ENCODE measurements around the gene ROBO1.
A peak's percentile ranks its signal among the peaks of the same experiment; 100 is the strongest.

ROBO1 gene

DNA sequence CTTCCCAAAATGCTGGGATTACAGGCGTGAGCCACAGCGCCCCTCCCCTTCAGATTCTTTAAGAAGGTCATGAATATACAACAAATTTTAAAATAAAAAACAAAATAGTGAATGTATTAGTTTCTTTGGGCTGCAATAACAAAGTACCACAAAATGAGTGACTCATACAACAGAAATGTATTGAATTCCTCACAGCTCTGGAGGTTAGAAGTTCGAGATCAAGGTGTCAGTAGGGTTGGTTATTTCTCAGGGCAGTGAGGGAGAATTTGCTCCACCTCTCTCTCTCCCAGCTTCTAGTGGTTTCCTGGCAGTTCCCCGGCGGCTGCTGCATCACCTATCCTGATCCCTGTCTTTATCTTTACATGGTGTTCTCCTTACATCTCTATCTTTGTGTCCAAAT, 804.0 kb downstream of the ROBO1 start:
- DNase-seq: no peak

DNA sequence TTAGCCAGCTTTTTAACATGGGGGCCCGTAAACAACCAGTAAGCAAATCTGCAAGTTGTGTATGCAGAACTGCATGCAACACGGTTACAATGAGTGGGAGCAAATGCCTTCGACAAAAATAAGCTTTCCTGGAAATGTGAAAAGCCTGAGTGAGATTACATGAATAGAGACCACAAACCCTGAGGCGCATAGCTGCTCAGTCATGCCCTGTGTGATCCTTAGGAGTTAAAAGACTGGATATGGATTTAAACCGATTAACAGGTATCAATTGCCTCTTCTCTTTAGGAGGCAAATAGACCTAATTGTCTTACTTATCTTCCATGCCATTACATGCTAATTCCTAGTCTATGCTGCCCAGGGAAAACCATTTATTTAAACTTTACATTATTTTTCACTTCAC, 810.3 kb downstream of the ROBO1 start:
- DNase-seq: no peak

DNA sequence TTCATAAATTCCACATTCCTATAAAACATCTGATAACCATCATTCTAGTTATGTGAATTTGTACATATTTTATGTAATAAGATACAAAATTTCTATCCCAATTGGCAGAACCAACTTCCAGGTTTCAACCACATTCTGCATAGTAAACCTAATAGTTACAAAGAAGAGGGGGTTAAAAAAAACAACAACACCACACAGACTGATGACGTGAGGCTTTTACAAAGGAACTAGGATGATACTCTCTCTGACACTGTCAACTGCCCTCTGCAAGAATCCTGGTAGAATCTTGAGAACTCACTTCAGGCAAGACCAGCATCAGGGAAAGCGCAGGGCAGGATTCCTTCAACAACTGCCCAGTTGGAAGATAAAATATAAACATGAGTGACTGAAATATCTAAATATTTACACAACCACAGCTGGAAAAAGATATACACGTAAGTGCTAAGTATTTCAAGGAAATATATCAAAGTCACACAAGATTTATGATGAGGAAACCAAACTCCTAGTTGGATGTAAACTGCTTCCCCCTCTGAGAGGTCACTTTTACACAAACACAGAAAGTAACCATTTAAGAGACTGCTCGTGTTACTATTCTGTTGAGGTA, 816.4 kb downstream of the ROBO1 start:
- DNase-seq: no peak

DNA sequence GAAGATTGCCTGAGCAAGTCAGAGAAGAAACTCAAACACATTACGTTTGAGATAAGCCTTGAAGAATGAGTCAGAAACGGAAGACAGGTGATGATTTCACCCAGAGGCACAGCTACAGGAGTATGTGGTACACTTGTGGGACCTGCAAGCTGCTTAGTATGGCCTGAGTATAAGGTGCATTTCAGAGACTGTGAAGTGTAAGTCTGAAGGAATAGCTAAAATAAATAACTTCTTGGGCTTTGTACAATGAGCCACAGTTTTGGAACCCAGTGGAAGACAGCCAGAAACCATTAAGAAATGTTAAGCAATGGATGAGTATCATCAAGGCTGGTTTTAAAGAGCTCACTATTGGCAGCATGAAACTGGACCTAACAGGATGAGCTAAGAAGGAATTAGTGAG, 826.2 kb downstream of the ROBO1 start:
- DNase-seq: no peak

DNA sequence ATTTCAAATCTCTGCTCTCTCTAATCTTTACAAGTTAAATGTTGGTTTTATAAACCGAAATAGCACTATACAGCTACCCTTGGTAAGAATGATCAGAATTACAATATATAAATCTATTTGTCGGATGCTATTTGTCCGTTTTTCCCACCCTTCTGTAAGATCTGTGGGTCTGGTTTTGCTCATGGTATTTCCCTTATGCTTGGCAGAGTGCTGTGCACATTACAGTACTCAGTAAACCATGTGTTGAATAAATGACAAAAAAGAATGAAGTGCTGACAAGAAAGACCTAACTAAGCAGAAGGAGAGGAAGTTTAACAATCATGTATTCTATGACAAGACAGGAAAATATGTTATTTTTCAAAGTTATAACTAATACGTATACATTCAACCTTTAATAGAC, 827.2 kb downstream of the ROBO1 start:
- DNase-seq: no peak

DNA sequence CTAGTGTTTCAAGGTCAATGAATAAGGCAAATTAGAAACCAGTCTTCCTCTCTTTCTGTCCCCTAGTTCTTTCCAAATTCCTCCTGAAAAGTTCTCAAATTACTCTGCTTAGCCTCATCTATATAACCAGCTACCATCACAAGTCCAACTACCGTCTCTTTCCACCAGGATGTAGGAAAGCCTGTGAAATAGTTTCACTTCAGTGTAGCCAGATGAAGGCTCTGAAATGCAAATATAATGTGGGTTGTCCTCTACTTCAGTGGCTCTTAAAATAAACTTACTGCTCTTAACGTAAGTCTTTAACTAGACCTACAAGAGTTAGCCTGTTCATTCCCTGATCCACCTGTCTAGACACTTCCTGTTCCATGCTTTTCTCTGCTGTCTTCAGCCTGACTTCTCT, 827.7 kb downstream of the ROBO1 start:
- DNase-seq: no peak

DNA sequence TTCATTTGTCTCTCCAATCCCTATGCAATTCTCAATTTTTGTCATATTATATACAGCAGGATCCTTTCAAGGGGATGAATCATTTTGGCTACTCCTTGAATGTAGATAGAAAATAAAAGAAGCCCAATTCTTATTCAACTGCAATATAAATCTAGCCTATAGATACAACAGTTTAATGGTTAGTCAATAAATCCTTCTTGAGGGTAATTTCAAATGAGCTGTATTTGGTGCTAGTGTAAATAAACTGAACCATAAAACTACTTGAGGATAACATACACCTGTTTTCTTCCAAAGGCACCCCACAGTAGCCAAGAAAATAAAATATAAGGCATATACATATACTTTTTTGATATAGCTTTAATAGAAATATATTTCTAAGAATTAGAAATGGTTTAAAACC, 830.3 kb downstream of the ROBO1 start:
- no peak for DNase-seq

DNA sequence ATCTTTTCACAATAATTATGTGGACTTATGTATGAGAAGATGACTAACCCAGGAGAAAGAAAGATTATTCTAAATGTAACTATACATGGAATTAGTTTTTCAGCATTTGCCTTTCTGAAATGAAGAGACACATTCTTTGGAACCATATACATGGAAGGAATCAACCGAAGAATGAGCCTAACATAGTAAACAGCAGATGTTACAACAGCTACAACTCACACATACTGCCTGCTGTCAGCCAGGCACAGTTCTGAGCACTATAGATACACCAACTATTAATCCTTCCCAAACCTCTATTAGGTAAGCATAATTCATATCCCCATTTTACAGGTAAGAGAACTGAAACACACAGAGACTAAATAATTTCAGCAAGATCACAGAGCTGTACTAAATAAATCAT, 840.0 kb downstream of the ROBO1 start:
- DNase-seq: no peak

DNA sequence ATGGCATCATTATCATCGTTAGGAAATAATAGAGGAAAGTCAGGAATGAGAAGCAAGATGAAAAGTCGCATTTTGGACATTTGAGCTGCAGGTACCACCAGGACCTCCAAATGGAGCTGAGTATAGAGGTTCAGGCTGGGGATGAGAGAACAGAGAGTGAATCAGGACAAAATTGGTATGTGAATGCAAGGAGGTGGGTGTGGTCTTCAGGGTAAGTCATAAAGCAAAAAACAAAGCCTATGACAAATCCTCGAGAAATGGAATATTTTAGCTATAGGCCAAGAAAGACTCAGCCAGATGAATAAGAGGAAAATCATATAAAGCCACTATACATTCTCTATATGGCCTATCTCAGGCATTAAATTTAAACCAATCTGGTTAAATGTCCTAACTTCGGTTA, 841.3 kb downstream of the ROBO1 start:
- no peak for DNase-seq

DNA sequence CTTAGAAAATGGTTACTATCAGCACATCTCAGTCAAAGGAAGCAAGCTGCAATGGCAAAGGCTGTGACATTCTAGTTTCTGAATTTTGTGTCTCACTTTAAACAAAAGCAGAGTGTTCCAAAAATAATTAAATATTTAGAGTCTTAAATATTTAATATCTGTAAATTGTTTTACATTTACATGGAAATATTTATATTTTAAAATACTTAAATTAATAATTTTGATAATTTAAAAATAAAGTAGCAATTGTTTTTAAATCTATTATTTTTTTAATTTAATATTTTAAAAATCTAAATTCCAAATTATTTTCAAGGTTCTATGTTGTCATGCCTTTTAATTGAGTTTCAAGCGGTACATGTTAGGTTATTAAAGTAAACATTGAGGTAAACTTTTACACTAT, 843.1 kb downstream of the ROBO1 start:
- no peak for DNase-seq

DNA sequence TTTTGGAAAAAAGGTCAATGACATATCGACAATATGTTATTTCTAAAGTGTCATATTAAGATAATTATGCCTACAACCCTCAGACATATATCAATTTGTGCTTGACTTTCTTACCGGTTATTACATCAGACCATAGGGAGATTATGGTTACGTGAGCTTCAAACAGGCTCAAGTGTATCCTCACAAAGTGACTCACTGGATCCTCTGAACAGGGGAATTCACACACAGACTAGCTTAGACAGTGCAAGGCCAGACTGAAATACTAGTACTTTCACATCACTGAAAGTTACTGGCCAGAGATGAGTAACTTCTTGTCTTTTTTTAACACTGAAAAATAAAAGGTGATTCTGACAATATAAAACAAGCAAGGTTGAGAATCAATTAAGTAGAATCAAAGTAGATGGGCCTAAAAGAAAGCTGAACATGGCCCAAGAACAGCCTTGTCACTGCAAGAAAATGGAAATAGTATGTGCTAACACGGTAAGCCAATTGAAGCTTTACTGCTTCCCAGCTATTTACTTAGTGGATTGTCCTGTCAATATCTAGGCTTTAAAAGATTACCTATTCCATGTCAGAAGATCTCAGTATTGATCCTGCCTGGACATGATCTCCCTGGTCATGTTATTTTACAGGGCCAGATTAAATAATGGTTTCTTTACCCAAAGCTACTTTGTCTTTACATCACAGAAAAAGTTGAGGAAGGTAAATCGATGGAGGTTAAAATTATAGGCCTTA, 848.6 kb downstream of the ROBO1 start:
- no peak for DNase-seq

DNA sequence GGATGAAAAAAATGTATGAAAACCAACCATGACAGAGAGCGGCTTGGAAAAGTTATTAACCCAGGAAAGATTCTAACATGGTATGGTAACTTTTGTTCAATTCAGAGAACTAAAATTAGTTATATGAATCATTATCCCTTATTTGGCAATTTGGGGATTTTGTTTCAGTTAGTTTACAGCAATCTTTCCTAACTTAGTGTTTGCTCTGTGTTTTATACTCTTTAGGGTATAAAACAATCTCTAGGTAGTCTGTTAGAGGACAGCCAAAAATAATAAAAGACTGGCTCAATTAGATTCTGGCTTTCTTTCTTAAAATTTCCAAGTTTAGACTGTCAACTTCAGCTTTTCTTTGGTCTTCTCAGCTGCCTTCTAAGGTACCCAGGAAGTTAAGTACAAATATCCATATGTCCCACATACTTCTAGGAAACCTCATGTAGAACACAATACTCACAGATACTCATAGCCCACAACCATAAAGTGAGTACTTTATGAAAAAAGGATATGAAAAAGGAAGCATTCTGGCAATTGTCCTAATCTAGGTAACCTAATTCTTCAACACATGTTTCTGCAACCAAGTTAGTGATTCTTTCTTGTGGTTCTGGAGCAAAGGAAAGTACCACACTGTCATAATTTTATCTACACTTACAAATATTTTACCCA, 849.3 kb downstream of the ROBO1 start:
- DNase-seq: no peak

DNA sequence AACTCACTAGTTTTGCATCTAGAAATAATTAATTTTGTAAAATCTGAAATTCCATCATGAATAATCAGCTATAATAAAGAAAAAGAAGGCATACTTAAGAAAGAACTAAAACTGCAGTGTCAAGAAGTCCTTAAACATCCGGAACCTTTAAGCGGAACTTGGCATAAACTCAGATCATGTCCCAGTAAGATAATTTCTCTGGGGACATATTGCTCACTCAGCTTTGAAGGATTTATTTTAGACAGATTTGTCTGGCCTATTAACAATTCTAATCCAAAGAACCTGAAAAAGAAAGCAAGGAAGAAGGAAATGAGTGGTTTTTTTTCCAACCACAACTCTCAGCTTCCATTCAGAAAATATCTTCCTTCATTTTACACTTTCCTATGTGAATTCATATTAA, 850.3 kb downstream of the ROBO1 start:
- DNase-seq: no peak

DNA sequence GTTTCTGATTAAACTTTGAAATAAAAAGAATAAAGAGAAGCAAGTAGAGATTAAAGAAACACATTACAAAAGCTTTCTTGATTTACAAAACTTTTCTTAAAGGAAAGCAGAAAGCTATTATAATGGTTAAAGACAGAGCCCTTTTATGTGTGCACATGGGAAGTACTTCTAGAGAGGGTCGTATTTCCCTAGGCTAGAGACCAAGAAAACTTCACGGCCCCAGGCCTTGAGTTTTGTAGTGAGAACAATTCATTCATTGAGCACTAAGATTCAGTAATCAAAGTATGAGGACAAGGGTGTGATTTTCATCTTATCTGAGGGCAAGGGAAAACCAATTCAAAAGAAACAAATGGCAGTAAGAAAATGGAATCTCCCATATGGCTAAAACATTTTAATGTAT, 854.1 kb downstream of the ROBO1 start:
- no peak for DNase-seq

DNA sequence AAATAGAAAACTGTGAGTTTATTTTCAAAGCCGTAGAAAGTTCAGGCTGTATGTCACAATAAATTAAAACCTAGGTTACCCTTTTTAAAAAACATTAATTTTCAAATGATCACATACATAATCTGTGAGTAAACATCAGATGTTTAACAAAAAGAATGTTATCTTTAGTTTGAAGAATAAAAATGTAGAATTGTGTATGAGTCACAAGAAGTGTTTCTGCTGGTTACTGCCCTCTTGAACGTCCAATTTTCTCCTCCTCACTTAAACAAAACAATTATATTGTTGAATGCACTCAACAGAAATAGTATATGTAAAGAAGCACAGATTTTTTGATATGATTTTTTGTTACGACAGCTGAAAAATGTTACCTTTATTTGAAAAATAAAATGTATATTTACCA, 855.1 kb downstream of the ROBO1 start:
- DNase-seq: peak; percentile 35

DNA sequence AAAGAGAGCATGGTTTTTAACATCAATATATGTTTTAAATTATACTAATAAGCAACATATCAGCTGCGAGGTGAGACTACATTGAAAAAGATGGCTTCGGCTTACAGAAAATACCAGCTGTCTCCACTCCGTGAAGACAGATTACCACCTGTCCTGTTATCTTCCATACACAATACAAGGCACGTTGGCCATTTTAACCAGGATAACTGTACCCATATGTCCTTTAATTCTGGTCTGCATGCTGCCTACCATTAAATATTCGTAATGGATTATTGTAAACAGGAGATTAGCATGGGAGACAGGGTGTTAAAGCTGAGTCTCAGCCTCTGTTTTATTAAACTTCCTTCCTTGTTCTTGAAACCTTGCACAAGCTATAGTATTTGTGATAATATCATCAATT, 855.5 kb downstream of the ROBO1 start:
- no peak for DNase-seq

DNA sequence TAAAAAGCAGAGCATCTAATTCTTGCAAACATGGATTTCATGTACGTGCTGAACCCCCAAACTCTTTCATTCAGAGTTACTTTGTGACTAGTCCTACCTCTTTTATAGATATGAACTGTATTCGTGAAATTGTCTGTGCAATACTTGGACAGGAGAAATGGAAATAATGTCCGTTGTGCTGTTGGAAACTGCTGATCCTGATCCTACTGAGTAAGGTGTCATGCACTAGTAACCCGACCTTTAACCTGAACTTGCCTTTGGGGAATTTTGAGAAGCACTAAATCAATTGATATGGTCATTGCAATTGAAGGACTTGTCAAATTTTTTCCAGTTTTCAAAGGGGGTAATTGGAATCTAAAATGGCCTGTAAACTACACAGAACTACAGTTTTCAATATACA, 856.4 kb downstream of the ROBO1 start:
- DNase-seq: no peak

DNA sequence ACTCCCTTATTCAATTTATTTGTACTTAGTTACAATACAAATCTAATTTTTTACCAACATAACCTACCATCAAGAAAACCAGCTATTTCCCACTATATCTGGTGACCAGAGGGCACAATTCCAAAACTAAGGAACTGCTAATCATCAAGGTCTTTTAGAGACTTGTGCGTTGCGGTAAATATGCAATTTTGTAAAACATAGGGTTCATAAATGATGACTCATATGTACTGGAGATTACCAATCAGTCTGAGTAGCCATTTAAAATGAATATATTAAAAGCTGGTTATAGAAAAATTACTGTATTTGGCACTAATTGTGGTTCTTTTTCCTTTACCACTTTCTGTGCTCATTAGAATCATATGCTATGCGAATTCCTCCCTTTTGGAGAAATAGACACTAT, 859.6 kb downstream of the ROBO1 start:
- DNase-seq: no peak

DNA sequence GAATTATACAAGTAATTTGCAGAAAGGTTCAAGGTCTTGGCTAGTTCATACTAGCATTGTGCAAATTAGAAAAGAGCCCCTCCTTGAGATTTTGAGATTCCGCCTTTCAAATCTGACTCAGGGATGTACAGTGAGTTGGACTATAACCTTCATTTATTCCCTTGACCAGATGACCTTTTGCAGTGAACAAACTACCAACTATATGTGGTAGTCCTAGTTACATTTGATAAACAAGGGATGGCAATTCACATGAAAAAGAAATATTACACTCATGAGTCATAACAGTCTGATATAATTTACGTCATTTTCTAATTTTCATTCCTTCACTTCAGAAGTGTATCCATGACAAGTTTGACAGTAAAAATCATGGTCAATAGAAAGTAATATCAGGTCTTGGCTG, 860.4 kb downstream of the ROBO1 start:
- DNase-seq: no peak

DNA sequence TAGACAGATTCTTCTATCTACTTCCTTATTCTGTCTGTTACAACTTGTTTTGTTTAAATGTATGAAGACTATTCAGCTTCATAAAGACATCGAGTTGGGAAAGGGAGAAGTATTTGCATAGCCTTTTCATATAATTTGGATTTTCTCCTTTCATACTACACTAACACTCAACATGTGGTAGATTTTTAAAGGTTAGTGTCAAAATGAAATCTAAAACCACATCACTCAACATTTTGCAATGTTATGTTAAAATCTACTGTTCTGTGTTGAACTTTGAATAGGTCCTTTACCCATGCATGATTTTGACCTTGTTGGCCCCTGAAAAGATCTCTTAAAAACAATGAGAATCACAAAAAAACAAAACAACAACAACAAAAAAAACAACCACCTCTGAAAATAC, 860.9 kb downstream of the ROBO1 start:
- no peak for DNase-seq

DNA sequence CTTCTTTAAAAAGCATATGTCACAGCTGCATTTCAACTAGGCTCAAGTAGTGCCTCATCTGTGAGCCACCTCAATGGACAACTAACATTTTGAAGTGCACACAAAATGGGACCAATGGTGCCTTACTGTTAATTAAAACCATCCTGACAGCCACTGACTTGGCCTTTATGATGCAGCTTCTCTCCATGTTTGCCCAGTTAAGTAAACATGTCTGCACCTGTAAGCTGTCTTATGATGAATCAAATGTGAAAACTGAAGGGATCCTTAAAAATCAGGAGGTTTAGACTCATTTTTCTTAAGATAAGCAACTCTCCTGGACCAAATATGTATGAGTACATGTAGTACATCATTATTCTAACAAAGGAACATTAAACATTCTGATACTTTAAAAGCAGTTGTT, 861.6 kb downstream of the ROBO1 start:
- no peak for DNase-seq

DNA sequence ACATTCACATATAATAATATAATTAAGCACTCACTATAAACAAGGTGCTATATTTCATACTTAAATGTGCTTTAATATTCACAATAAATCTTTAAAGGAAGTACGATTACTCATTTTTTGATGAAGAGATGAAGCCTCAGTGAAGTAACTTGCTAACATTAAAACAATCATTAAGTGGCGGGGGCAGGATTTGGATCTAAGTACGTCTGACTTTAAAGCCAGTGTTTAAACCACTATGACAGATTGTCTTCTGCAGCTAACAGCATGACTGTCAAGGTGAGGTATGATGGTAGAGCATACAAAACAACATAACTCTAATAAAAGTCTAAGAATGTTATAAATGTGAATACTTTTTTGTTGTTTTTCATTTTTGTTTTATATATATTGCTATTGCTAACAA, 862.1 kb downstream of the ROBO1 start:
- no peak for DNase-seq

DNA sequence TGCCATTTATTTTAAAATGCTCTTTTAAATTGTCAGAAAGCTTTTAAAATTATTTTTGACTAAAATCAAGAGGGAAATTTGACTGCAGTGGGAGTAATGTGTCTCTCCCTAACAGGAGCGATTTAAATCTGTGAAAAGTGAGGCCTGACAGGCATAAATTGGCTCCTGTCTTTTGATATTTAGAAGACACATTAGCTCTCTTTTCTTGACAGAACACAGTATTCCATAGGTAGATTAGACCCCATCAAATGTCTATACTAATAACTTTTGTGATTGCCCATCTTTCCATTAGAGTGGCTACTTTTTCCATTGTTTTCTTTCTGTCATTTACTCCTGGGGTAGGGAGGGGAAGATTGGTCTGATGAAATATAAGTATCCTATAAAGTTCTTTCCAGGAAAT, 866.3 kb downstream of the ROBO1 start:
- no peak for DNase-seq

DNA sequence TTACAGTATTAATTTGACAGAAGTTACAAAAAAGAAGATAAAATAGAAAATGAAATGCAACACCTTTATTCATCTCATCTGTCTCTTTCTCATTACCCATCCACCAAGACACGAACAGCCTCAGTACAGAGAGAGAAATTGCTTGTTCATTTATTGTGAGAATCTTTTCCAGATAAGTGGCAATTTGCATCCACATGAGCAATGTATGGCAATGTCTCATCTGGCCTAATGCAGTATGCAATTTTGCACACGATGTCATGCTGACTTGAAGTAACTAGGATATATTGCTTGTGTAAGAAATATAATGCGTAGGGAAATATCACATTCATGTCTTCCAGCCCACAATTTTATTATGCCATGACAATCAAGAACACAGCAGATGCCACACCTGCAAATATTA, 866.9 kb downstream of the ROBO1 start:
- DNase-seq: no peak

DNA sequence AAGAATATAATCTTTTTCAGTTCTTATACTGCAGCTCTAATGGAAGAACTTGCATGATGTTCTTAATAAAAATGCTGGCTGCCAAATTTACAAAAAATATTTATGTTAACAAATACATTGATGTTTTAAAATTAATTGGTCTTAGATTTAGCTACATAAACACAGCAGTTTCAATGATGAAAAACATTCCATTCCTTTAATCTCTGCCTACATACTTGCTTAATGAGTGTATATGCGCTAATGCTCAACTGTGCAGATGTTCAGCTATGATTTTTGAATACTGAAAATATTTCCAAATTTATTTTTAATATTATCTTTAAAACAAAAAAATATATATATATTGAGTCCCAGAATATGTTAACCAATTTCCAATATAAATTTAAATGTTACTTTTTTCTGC, 867.4 kb downstream of the ROBO1 start:
- no peak for DNase-seq

Data from NCI-H2227 treated with DMSO at 0.1 percent for 48 hours (cell line).